HG03135 (cell line): ENCODE results near the gene STAMBPL1.
A peak's percentile ranks its signal among the peaks of the same experiment; 100 is the strongest.
"Not testable (repeated sequence)": the region's sequence is repeated elsewhere in the genome, so short reads cannot be mapped to it uniquely, and the experiment has no call there.

Experiments used
- ATAC-seq: cut with Tn5 transposase; IDR thresholded peaks from one replicate; pipeline ENCODE4 v1.9.1; 2021; ENCODE audit warnings: mild to moderate bottlenecking, moderate library complexity; ENCODE audit not compliant: unreplicated experiment

Gene STAMBPL1

GRCh38 chr10:88879534-88880281, at the start of gene STAMBPL1:
STAMBPL1 (plus strand) TSS chr10:88880245; CDS start chr10:88901709, 21,464 bp downstream.
- peak; percentile 45 for ATAC-seq

GRCh38 chr10:88830643-88831268, 49.3 kb upstream of the STAMBPL1 start:
- no peak for ATAC-seq

- no peak for ATAC-seq
These were observed 48.3 kb upstream of the STAMBPL1 start for GRCh38 chr10:88831709-88832108.

GRCh38 chr10:88832376-88832775, 47.7 kb upstream of the STAMBPL1 start:
- no peak for ATAC-seq

GRCh38 chr10:88833156-88833555, 46.9 kb upstream of the STAMBPL1 start:
- no peak for ATAC-seq

GRCh38 chr10:88833723-88834122, 46.3 kb upstream of the STAMBPL1 start:
- no peak for ATAC-seq

GRCh38 chr10:88835096-88835909, 44.7 kb upstream of the STAMBPL1 start:
- no peak for ATAC-seq

GRCh38 chr10:88835910-88836221, 44.2 kb upstream of the STAMBPL1 start:
- no peak for ATAC-seq

- ATAC-seq: not testable (repeated sequence)
These were observed 42.4 kb upstream of the STAMBPL1 start for GRCh38 chr10:88837632-88838031.

GRCh38 chr10:88838766-88839350, 41.2 kb upstream of the STAMBPL1 start:
- no peak for ATAC-seq

- ATAC-seq: no peak
These were observed 39.9 kb upstream of the STAMBPL1 start for GRCh38 chr10:88840104-88840503.

- ATAC-seq: no peak
These were observed 39.2 kb upstream of the STAMBPL1 start for GRCh38 chr10:88840881-88841280.

GRCh38 chr10:88841316-88842111, 38.5 kb upstream of the STAMBPL1 start:
- ATAC-seq: no peak

GRCh38 chr10:88843171-88843570, 36.9 kb upstream of the STAMBPL1 start:
- no peak for ATAC-seq

GRCh38 chr10:88848499-88848898, 31.5 kb upstream of the STAMBPL1 start:
- no peak for ATAC-seq

- ATAC-seq: no peak
These were observed 30.8 kb upstream of the STAMBPL1 start for GRCh38 chr10:88849234-88849633.

- ATAC-seq: no peak
These were observed 29.3 kb upstream of the STAMBPL1 start for GRCh38 chr10:88850712-88851111.

GRCh38 chr10:88851706-88852105, 28.3 kb upstream of the STAMBPL1 start, which contains the start of gene ANKRD22:
ANKRD22 (minus strand) TSS chr10:88851844; CDS start chr10:88851607, 237 bp downstream.
- ATAC-seq: no peak

- no peak for ATAC-seq
These were observed 27.7 kb upstream of the STAMBPL1 start for GRCh38 chr10:88852327-88852726.

- no peak for ATAC-seq
These were observed 26.7 kb upstream of the STAMBPL1 start for GRCh38 chr10:88853155-88853881.
